Activated B cell treated with CpG ODN at 0.5 μM for 24 hours (primary cell): ENCODE data around the gene UGP2. TPM values are rescaled to one million over a fixed set of nuclear protein-coding genes. Genes with fewer than 3 reads are reported as not detected.

ENCODE experiments used
- ATAC-seq: fragments of 200-7000 bp; cut with Tn5 transposase; one replicate; pipeline ENCODE4 v1.10.0; 2021; ENCODE audit warnings: low read depth, mild to moderate bottlenecking, moderate library complexity
- CTCF ChIA-PET: fragments of 350-600 bp; sonication (Branson Sonifier 250); formaldehyde crosslinking; loops from one replicate; lab custom pipeline; 2021; ENCODE audit warnings: antibody characterized with exemption; lab: Charles Lee
- POLR2A ChIA-PET: fragments of 350-600 bp; sonication (Branson Sonifier 250); formaldehyde crosslinking; loops from one replicate; lab custom pipeline; 2021; ENCODE audit warnings: antibody characterized with exemption; lab: Charles Lee
- DNase-seq: peaks from one replicate; pipeline ENCODE4 v3.0.0; 2022
- H3K27ac Mint-ChIP-seq: one replicate; pipeline ENCODE4 v1.8.0; 2020; ENCODE audit warnings: mixed read lengths
- H3K27me3 Mint-ChIP-seq: one replicate; pipeline ENCODE4 v1.8.0; 2021; ENCODE audit warnings: mixed read lengths
- H3K36me3 Mint-ChIP-seq: one replicate; pipeline ENCODE4 v1.8.0; 2021; ENCODE audit warnings: low read depth, mixed read lengths
- H3K4me1 Mint-ChIP-seq: one replicate; pipeline ENCODE4 v1.8.0; 2021; ENCODE audit warnings: mixed read lengths
- H3K4me3 Mint-ChIP-seq: one replicate; pipeline ENCODE4 v1.8.0; 2020; ENCODE audit warnings: mild to moderate bottlenecking, mixed read lengths
- H3K9me3 Mint-ChIP-seq: one replicate; pipeline ENCODE4 v1.8.0; 2020; ENCODE audit warnings: mixed read lengths
- CTCF ChIP-seq: fragments of 200-600 bp; IDR thresholded peaks from one replicate; pipeline ENCODE4 v1.8.0; 2022; ENCODE audit warnings: antibody characterized with exemption, mild to moderate bottlenecking
- intact Hi-C: fragments of 100-400 bp; cut with micrococcal nuclease; formaldehyde crosslinking; loops from one replicate; pipeline ENCODE4 v1.15.1; 2024
- total RNA-seq: library from RNA; stranded (reverse); gene quantifications from 2 replicates; pipeline ENCODE4 v1.2.3, GENCODE V29; 2022

UGP2 gene
- total RNA-seq, 1 donor from 2014 or later = 73.5 TPM

GRCh38 chr2:63874204-63875130 is 32.8 kb downstream of the UGP2 start:
- Mint-ChIP-seq H3K9me3 (no peaks in the 10 kb centered on the region), H3K36me3 (peaks cover 64% of the 10 kb centered on the region), H3K4me1 (peaks cover 2% of the 10 kb centered on the region), H3K27me3 (no peaks in the 10 kb centered on the region), H3K4me3 (no peak overlapping the region), H3K27ac (no peak overlapping the region)
- ATAC-seq (no peak), DNase-seq (no peak)
- ChIA-PET CTCF (no interaction called here), POLR2A (no interaction called here)
- intact Hi-C loops = no loop called here
- no peak for TF ChIP-seq CTCF

DNA sequence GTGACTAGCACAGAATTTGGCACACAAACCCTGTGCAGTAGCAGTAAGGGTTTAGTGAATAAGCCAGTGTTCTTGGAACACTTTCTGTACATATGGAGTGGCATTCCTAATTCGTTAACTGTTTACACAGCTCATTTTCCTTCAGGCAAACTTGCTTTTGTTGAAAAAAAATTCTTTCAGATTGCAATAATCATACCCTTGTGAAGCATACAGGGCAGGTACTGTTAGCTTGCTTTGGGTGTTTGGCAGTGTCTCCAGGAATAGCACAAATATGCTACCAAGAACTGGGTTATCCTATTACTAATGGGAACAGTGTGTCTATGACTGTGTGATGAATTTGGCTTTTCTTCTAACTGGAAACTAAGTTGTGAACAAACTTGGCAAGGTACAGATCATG is 33.4 kb downstream of the UGP2 start:
- no peak overlapping the region for H3K4me3 Mint-ChIP-seq
- TF ChIP-seq CTCF = no peak
- peaks cover 2% of the 10 kb centered on the region for H3K4me1 Mint-ChIP-seq
- POLR2A ChIA-PET = no interaction called here
- H3K36me3 Mint-ChIP-seq = peaks cover 63% of the 10 kb centered on the region
- ATAC-seq (no peak), DNase-seq (no peak)
- H3K9me3 Mint-ChIP-seq = no peaks in the 10 kb centered on the region
- intact Hi-C loops = no loop called here
- CTCF ChIA-PET = no interaction called here
- H3K27me3 Mint-ChIP-seq = no peaks in the 10 kb centered on the region
- no peak overlapping the region for H3K27ac Mint-ChIP-seq

DNA sequence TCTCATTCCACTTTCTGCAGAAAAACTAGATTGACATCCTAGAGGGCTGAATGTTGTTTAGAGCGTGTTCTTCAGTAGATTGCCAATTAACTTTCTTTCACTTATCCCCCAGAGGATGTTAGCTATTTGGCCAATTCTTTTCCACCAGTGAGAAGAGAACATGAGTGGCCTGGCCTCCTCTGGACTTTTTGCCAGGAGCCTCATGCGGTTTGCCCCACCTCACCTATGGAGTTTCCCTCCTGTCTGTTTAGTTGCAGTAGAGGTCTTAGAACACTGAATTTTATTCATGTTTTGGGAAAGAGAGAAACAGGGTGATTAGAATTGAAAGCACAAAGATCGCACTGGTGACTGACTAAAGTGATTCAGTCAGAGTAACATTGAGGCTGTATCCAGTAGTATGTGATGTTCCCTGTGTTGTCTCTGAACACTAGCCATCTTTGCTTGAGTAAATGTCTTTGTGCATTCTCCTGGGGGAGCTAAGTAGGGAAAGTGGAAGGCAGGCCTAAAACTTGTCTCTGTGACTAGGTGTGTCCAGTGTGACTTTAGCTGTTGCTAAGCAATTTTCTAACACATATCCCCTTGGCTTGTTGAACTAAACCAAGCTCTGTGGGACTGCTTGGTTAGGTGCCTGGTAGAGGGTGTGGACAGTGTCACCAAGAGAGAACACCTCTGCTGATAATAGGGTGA is 34.0 kb downstream of the UGP2 start:
- ATAC-seq (no peak), DNase-seq (no peak)
- intact Hi-C loops = no loop called here
- no peak overlapping the region for H3K4me3 Mint-ChIP-seq
- ChIA-PET POLR2A (interaction anchor here (2.0 kb wide), 1 partner anchor 34 kb away, joined by 13 read pairs; the partner anchor contains the start of gene UGP2), CTCF (no interaction called here)
- peaks cover 2% of the 10 kb centered on the region for H3K4me1 Mint-ChIP-seq
- TF ChIP-seq CTCF = no peak
- peaks cover 60% of the 10 kb centered on the region for H3K36me3 Mint-ChIP-seq
- no peaks in the 10 kb centered on the region for H3K9me3 Mint-ChIP-seq
- H3K27ac Mint-ChIP-seq = no peak overlapping the region
- no peaks in the 10 kb centered on the region for H3K27me3 Mint-ChIP-seq

DNA sequence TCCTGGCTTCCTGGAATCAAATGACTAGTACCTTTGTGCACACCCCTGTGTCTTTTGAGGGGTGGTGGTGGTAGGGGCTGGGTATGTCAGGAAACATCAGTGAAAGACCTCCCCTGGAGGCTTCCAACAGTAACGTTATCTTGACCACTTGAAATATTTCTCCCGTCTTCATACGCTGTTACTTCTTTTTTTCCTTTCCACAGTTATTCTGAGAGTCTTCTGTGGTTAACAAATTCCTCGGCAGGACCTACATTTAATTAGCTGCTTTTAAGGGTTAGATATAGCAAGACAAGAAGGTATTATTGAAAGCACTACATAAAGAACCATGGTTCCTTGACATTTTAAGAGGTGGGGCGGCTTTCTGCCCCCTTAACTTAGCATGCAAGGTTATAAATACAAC is 34.6 kb downstream of the UGP2 start:
- ChIA-PET POLR2A (interaction anchor here (2.0 kb wide), 1 partner anchor 35 kb away, joined by 13 read pairs; the partner anchor contains the start of gene UGP2), CTCF (interaction anchor here (1.3 kb wide), 1 partner anchor 16 kb away, joined by 3 read pairs; no protein-coding TSS in a partner anchor)
- H3K9me3 Mint-ChIP-seq = no peaks in the 10 kb centered on the region
- H3K27me3 Mint-ChIP-seq = no peaks in the 10 kb centered on the region
- TF ChIP-seq CTCF = no peak
- peaks cover 63% of the 10 kb centered on the region for H3K36me3 Mint-ChIP-seq
- intact Hi-C loops = no loop called here
- peaks cover 2% of the 10 kb centered on the region for H3K4me1 Mint-ChIP-seq
- ATAC-seq (no peak), DNase-seq (no peak)
- H3K4me3 Mint-ChIP-seq = no peak overlapping the region
- H3K27ac Mint-ChIP-seq = no peak overlapping the region

DNA sequence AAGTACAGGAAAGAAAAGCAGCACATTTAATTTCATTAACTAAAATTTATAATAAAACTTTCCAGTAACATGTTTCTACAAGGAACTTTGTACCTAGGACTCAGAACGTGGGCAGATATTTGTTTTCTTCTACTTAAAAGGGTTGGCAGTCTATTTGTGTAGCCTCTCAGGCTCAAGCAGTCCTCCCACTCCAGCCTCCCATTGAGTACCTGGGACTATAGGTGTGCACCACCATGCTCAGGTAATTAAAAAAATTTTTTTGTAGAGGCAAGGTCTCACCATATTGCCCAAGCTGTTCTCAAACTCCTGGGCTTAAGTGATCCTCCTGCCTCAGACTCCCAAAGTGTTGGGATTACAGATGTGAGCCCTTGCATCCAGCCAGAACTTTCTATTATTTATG is 36.8 kb downstream of the UGP2 start:
- ATAC-seq = no peak
- Mint-ChIP-seq H3K27ac (no peak overlapping the region), H3K36me3 (peaks cover 62% of the 10 kb centered on the region), H3K4me1 (peaks cover 2% of the 10 kb centered on the region), H3K9me3 (no peaks in the 10 kb centered on the region), H3K4me3 (no peak overlapping the region), H3K27me3 (no peaks in the 10 kb centered on the region)
- no peak for DNase-seq
- intact Hi-C loops = no loop called here
- CTCF ChIA-PET = no interaction called here
- POLR2A ChIA-PET = no interaction called here
- TF ChIP-seq CTCF = no peak
